ENCODE measurements around the gene NOC3L.
A peak's percentile ranks its signal among the peaks of the same experiment; 100 is the strongest.

DNA sequence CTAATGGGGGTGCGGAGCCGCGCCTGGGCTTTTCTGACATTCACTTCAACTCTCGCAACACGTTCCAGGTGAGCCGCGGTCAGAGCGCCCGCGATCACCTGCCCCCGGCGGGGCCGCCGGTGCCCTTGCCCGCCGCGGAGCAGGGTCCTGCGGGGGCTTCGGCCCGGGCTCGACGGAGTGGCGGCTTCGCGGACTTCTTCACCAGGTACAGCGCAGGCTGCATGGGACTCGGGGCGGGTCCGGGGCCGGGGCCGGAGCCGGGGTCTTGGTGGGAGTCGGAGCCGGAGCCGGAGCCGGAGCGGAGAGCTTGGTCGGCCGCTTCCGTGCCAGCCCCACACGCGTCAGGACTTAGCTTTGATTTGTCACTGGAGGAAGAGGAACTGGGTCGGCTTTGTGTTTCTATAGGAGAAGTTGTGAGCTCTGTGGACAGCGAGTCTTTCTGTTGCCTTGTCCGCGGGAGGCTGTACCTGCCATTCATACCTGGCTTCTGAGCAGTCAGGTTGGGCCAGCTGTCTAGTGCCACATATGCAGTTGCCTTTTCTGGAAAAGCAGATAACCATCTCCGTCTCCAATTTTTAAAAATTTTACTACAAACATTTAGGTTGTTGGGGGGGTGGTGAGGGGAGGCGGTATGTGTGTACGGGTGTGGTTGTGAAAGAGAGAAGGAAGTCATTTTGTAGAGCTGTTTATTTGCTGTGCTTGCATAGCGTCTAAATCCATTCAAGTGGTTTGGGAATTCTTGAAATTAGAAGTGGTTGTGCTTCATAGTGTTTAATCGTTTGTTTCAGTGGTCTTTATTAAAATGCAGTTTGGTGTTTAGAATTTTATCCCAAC lies 40.9 kb upstream of the NOC3L start:
- TF ChIP-seq POLR2A (IDR thresholded peaks at IDR 0.05; ENCODE audit: low read depth, low read length): peak; percentile 53
- TF ChIP-seq, protein P1, sequence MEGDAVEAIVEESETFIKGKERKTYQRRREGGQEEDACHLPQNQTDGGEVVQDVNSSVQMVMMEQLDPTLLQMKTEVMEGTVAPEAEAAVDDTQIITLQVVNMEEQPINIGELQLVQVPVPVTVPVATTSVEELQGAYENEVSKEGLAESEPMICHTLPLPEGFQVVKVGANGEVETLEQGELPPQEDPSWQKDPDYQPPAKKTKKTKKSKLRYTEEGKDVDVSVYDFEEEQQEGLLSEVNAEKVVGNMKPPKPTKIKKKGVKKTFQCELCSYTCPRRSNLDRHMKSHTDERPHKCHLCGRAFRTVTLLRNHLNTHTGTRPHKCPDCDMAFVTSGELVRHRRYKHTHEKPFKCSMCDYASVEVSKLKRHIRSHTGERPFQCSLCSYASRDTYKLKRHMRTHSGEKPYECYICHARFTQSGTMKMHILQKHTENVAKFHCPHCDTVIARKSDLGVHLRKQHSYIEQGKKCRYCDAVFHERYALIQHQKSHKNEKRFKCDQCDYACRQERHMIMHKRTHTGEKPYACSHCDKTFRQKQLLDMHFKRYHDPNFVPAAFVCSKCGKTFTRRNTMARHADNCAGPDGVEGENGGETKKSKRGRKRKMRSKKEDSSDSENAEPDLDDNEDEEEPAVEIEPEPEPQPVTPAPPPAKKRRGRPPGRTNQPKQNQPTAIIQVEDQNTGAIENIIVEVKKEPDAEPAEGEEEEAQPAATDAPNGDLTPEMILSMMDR (IDR thresholded peaks at IDR 0.05; ENCODE audit: extremely low read depth in 1 of 2, insufficient read depth in 1 of 2, low read depth in 1 of 2, low read length in 2 of 2): no peak
- peak; percentile 29 for TF ChIP-seq POLR2AphosphoS5 (IDR thresholded peaks at IDR 0.05; ENCODE audit: insufficient read depth, low read depth, low read length)
- no peak for TF ChIP-seq EZH2 (IDR thresholded peaks at IDR 0.05; ENCODE audit: borderline replicate concordance, low read depth, low read length, severe bottlenecking)

Measured in endothelial cell of umbilical vein (primary cell).